Cerebellar cortex (tissue), 1 donor: ENCODE results near the gene ADAMTS6.
"Not testable (repeated sequence)": the region's sequence is repeated elsewhere in the genome, so short reads cannot be mapped to it uniquely, and the experiment has no call there.

Source experiments
- DNase-seq: peaks from one replicate; pipeline ENCODE4 v3.0.0-alpha.2; 2015; ENCODE audit warnings: low spot score

Gene ADAMTS6

DNA sequence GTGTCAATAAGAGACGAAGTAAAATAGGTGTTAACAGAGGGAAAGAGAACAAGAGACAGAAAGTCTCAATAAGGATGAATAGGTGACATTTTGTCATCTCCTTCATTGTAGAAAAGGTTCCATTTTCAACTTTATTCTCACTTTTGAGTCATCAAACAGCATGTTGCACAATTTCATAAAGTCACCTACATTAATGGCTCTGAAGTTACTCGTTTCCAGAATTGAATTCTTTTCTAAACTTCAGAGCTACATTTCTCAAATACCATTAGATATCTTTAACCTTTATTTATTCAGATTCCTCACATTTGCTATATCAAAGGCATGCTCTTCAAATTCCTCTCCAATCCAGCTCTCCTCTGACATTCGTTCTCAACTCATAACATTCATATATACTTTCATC lies 13.1 kb downstream of the ADAMTS6 start:
- DNase-seq = no peak

DNA sequence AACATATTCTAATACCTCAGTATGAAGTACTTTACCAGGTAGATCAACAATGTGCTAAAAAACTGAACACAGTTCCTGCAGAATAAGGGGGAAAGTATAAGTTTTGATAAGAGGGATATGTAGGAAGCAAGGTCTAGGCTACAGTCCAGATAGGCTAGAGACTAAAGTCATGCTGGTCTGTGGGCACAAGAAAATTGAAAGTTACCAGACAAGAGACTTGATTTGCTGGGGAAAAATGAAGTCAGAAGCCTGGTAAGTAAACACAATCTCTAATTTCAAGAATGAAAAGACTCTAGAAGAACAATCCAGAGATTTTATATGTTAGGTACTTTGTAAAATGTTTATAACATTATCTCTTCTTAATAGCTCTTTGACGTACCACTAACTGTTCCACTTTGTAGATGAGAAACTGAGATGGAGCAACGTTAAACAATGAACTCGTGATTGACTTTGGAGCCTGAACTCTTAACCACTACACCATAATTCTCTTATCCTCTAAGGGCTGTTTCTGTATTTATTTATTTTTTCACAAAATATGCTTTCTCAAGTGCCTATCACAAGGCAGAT lies 19.5 kb downstream of the ADAMTS6 start:
- no peak for DNase-seq

DNA sequence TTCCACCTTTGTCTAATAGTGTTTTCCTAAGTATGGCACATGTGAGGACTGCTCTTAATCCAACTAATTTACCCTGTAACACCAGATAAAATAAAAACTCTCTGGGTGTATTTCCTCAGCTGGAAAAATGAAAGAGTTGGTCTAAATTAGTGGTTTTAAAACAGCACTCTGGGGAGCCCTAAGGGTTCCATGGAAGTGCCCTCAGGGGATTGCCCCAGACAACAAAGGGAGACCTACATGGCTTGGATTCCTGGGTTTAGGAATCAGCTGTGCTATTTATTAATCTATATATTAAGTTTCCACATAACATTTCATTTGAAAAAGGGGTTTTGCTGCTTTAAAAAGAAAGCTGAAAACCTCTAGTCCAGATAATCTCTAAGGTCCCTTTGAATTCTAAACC lies 20.2 kb downstream of the ADAMTS6 start:
- no peak for DNase-seq

DNA sequence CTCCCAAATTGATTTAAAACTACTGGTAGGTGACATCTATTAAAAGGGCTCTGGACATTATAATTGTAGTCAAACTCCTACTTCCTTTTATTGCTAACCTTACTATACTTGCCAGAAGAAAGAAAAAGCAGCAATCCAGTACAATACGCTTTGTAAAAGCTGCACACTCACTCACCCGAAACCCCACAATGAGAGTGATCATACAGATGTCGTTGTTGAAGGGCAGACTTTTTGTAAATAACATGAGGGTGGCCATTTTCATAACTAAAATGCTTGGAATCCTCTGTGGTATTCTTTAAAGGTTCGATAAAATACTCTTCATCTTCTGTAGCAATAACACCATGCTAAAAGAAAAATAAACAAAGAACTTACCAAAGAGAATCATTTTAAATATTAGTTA lies 21.7 kb downstream of the ADAMTS6 start:
- DNase-seq = no peak

DNA sequence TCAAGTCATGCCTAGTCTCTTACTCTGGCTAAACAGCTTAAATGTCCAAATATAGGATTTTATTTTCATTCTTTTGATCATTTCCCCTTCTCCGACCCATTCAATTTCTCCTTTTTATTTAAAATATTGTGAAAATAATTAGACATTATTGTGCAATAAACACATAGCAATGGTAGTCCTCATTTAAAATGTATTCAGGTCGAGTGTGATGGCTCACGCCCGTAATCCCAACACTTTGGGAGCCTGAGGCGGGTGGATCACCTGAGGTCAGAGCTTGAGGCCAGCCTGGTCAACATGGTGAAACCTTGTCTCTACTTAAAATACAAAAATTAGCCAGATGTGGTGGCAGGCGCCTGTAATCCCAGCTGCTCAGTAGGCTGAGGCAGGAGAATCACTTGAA lies 26.7 kb downstream of the ADAMTS6 start:
- DNase-seq = no peak

DNA sequence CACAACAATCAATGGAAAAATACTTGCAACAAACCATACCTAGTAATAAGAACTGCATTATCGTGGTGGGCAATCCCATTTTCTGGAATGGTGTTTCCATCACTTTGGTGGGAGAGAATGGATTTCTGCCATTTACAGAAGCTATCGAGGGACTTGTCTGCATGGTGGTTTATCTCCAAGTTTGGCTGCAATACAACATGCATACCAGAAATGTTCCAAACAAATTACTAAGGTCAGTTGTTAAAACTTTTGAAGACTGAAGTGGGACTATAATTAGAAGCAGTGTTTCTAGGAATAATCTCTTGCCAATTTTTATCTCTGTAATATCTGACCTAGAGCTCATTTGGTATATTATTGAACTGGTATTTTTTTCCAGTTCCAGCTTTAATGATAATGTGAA lies 30.3 kb downstream of the ADAMTS6 start:
- DNase-seq = no peak

DNA sequence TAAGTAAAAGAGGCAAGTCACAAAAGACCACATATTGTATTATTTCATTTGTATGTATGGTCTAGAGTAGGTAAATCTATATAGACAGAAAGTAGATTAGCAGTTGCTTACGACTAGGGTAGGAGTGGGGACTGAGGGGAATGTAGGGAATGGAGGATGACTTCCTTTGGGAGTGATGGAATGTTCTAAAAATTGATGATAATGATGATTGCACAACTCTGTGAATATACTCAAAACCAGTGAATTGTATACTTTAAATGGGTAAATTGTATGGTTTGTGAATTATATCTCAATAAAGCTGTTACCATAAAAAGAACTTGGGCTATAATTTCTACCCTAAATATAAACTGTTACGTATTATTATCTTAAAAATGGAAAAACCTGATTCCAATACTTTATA lies 35.0 kb downstream of the ADAMTS6 start:
- no peak for DNase-seq

DNA sequence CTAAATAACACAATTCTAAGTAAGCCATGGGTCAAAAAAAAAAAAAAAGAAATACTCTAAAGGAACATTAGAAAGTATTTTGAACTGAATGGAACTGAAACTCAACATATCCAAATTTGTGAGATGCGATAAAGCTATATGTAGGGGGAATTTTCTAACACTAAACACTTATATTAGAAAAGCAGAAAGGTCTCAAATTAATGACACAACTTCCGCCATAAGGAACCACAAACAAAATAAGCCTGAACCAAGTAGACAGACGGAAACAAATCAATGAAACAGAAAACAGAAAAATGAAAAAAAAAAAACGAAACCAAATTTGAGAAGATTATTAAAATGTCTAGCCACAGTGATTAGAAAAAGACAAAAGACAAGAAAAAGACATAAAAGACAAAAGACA lies 39.9 kb downstream of the ADAMTS6 start:
- DNase-seq = no peak

DNA sequence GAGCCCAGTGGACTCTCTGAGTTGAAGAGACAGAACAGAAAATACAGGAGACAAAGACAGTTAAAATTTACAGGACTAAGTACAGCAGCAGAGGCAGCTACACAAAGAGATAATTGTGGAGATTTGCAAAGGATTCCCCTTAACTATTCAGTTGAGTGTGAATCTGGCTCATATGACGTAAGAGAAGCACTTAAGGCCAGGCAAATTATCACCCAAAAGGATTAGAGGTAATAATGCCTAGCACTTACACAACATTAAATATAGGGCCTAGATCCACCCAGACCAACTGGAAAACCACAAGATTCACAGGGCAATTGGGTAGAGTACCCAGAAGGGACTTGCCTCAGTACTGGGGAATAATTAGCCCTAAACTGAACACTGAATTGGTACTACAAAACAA lies 41.3 kb downstream of the ADAMTS6 start:
- DNase-seq = no peak

DNA sequence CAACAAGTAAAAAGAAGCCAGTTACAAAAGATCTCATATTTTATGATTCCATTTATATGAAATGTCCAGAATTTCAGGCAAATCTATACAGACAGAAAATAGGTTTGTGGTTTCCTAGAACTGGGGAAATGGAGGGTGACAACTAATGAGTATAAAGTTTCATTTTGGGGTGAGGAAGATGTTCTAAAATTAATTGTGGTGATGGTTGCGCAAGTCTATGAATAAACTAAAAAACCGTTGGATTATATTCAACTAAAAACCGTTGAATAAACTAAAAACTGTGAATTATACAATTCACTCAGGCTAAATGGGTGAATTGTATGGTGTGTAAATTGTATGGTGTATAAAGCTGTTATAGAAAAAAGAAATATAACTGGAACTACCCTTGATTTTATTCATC lies 47.6 kb downstream of the ADAMTS6 start:
- DNase-seq = no peak

DNA sequence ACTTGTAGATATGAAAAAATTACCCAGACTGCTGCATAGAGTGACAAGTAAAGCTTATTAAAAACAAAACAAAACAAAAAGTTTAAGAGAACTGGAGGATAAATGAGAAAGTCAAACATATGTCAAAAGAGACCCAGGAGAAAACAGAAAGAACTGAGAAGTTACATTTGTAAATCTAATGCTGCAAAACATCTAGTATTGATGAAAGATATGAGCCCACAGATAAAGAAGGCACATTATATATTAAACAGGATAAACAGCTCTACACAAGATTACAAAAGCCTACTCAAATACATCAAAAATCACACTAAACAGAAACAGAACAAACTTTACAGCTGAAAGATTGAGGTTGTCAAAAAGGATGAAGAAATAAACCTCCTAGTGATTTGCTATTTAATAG lies 55.1 kb downstream of the ADAMTS6 start:
- DNase-seq = no peak

DNA sequence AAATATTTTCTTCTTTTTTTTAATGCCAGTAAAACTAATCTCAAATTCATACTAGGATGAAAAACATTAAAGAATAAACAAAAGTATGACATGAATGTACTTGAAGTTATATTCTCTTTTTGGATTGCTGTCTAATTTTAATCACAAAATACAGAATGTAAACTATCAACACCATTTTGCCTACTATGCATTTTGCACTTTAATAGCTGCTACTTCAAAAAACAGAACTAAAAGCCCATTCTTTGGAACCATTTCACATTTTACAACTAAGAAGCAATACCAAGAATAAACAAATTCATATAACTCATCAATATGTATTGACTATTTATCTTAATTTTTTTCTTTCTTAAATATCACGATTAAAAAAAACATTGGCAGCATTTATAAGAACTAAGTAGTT lies 58.1 kb downstream of the ADAMTS6 start:
- no peak for DNase-seq

DNA sequence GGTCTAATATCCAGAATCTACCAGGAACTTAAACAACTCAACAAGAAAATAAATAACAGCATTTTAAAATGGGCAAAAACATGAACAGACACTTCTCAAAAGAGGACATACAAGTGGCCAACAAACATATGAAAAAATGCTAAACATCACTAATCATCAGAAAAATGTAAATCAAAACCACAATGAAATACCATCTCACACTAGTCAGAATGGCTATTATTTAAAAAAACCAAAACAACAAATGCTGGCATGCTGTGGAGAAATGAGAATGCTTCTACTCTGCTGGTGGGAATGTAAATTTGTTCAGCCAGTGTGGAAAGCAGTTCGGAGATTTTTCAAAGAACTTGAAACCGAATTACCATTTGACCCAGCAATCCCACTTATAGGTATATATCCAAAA lies 63.1 kb downstream of the ADAMTS6 start:
- DNase-seq = no peak

DNA sequence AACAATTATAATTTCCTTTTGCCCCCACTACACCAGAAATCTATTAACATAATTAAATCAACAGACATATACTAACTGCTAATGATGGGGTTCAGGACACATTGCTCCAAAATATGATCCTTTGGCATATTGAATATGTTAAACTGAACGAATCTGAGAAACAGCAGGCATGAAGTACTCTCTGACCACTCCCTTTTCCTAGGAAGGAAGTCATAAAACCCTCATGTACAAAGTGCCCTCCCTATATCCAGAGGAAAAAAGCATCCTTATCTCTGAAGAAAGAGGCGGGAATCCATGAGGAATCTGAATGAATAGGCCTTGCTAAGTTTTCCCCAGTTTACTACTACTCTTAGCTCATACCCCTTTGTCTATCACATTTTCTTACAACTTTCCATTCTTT lies 67.9 kb downstream of the ADAMTS6 start:
- DNase-seq = no peak

DNA sequence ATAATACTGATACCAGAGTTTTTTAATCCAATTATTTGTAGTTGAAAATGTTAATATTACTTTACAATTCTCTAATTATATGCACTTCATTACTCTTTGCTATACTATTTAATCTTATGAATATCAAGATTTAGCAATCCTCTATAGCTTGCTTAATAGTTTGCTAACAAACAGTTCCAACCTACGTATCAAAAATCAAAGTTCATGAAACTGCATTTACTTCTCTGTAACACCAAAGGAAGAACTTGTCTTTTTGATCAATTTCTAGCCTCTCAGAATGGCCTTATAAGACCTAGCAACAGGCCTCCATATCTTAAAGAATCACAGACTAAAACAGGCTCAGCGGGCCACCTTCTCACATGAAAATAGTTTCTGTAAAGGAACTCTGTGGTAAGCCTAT lies 68.9 kb downstream of the ADAMTS6 start:
- no peak for DNase-seq

DNA sequence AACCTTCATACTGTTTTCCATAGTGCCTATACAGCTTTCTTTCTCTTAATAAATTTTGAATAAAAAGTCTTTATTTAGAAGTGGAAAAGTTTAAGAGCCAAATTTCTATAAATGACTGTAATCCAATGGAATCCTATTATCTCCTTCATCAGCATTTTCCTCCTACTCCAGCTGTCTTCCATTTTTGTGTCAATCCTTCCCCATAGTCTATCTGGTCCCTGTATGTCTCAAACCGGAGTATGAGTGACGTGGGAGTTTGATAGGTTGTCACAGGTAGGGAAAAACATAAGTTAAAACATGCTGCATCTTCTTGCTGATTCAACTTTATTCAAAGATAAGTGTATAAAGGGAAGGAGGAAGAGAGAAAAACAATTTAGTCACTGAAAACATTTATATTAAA lies 70.4 kb downstream of the ADAMTS6 start:
- DNase-seq = no peak

DNA sequence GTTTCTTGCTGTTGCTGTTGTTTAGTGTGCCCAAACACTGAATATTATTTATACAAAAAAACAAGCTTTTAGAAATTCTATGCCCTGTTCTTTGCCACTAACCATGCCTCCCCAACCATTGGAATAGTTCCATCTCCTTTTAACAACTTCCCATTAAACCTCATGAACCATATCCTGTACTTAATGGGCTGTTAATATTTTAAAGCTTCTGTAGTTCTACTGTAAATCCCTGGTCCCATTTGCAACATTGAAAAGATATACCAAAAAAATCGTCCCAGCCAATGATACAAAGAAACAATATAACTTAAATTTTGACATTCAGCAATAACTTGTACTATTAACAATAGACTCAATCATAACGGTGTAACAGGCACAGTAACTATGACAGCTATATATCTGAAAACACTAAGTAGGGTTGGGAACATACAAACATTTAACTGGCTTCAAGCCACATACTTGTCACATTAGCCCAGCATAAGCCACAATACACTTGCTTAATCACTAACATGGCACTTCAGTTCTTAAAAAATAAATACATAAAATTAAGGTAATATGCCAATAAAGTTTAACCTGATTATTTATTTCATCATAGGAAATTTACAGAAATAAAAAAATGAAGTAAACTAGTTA lies 86.1 kb downstream of the ADAMTS6 start:
- DNase-seq = no peak

DNA sequence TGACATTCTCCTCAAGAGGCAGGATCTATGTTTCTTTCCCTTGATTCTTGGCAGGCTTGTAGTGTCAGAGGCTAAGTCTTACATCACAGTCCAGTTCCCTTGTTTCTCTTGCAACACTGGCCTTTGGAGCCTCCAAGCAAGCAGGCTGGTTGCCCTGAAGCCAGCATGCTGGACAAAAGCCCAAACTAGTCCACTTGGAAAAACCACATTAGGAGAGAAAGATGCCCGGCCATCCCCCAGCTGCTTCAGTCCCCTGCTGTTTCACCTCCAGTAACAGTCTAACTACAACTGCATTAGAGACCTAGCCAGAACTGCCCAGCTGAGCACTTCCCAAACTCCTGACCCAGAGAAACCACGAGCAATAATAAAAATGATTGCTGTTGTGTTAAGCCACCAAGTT lies 87.6 kb downstream of the ADAMTS6 start:
- DNase-seq = peak; percentile 16

DNA sequence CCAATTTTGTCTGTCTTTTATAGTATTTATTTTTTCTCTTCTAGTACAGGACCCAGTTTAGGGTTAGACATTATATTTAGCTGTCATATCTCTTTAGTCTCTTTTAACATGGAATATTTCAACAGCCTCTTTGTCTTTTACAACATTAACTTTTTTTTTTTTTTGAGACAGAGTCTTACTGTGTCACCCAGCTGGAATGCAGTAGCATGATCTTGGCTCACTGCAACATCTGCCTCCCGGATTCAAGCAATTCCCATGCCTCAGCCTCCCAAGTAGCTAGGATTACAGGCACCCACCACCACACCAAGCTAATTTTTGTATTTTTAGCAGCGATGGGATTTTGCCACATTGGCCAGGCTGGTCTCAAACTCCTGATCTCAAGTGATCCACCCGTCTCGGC lies 90.1 kb downstream of the ADAMTS6 start:
- no peak for DNase-seq

DNA sequence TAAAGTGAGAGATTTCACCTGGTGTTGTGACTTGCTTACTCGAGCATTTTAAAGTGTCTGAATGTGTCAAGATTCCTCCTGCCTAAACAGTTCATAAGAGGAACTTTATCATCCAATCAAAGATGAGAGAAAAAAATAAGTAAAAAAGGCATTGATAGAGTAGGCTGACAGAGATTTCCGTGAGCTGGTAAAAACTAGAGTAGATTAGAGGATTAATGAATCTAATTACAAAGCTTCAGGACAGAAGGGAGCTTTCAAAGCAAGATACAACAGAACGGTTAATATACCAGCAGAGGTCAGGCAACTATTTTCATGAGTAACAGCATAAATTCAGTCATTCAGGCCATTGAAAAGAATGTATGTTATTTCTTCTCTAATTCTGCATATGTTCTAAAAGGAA lies 91.5 kb downstream of the ADAMTS6 start:
- no peak for DNase-seq

DNA sequence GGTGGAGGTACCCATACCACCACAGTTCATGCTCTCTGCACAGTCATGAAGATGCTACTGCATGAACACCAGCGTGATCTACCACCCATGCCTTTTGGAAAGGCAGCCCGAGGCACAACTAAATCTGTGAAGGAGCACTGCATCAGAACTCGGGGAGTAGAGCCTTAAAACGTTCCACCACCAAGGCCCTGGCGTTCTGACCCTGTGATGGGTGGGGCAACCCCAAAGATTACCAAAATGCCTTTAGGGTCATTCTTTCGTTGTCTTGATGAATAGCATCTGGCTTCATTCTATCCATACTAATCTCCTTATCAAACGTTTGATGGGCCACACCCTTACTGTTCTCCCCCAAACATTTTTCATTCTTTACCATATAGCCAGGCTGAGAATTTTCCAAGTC lies 97.9 kb downstream of the ADAMTS6 start:
- DNase-seq = no peak

DNA sequence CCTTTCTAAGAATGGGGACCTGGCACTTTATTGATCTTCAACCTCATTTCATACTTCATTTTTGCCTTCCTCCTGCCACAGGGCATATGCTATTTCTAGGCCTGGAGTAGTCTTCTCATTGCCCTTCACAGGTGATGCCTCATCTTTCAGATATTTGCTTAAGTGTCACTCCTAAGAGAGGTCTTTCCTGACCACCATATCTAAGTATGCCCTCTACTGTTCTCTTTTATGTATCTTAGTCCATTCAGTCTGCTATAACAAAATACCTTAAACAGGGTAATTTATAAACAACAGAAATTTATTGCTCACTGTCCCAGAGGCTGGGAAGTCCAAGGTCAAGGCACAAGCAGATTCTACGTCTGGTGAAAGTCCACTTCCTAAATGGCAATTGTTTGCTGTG lies 99.1 kb downstream of the ADAMTS6 start:
- DNase-seq = no peak

DNA sequence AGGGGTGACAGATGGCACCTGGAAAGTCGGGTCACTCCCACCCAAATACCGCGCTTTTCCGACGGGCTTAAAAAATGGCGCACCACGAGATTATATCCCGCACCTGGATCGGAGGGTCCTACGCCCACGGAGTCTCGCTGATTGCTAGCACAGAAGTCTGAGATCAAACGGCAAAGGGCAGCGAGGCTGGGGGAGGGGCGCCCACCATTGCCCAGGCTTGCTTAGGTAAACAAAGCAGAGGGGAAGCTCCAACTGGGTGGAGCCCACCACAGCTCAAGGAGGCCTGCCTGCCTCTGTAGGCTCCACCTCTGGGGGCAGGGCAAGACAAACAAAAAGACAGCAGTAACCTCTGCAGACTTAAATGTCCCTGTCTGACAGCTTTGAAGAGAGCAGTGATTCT lies 111.2 kb downstream of the ADAMTS6 start:
- DNase-seq = not testable (repeated sequence)

DNA sequence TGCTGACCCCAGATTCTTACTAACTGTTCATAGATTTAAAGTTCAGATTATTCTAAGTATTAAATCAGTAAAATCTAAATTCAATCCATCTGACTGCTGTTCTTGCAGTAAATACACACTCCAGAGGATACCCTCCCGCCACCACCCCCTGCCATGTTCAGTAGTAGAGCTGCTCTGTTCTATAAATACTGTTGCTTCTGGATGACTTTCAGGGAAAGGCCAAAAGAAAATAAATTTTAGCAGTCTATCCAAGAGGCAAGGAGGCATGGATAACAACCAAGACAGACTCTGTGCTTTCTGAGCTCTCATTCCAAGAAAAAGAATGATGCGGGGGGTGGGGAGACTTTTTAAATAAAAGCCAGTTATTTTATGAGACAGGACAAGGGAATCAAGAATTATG lies 115.1 kb downstream of the ADAMTS6 start:
- DNase-seq = no peak

DNA sequence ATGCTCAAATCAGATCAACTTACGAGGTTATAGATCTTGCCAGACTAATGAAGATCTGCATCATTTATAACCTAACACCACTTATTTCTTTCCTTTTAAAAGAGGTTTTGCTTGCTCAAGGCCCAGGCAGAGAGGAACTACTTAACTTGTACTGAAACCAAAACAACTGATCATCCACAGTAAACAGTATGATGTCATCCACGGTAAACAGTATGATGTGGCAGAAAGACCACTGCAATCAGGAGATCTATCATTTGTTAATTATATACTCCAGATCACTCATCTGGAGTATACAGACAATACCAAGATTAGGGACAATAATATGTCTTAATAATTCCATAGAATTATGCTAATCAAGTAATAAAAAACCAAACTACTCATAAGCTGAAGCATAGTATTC lies 116.8 kb downstream of the ADAMTS6 start:
- DNase-seq = no peak
